DMS53 (cell line): ENCODE results near the gene RNU1-2.
"Not testable (repeated sequence)": the region's sequence is repeated elsewhere in the genome, so short reads cannot be mapped to it uniquely, and the experiment has no call there.

Source experiments
- DNase-seq: peaks from one replicate; lab custom pipeline; 2025; lab: John Stamatoyannopoulos, UW

RNU1-2 gene

DNA sequence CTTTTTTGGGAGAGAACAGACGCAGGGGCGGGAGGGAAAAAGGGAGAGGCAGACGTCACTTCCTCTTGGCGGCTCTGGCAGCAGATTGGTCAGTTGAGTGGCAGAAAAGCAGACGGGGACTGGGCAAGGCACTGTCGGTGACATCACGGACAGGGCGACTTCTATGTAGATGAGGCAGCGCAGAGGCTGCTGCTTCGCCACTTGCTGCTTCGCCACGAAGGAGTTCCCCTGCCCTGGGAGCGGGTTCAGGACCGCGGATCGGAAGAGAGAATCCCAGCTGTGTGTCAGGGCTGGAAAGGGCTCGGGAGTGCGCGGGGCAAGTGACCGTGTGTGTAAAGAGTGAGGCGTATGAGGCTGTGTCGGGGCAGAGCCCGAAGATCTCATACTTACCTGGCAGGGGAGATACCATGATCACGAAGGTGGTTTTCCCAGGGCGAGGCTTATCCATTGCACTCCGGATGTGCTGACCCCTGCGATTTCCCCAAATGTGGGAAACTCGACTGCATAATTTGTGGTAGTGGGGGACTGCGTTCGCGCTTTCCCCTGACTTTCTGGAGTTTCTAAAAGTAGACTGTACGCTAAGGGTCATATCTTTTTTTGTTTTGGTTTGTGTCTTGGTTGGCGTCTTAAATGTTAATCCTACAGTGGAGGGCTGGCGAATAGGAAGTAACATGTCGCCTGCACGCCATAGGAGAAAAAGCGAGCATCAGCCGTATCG is at the start of gene RNU1-2:
TSS of gene RNU1-2 (plus strand) at position 383 of the 718 bp plus-strand sequence.
- peak; percentile 96 for DNase-seq

- DNase-seq: not testable (repeated sequence)
These were observed 39.6 kb upstream of the RNU1-2 start for GRCh38 chr1:16856201-16856600.

DNA sequence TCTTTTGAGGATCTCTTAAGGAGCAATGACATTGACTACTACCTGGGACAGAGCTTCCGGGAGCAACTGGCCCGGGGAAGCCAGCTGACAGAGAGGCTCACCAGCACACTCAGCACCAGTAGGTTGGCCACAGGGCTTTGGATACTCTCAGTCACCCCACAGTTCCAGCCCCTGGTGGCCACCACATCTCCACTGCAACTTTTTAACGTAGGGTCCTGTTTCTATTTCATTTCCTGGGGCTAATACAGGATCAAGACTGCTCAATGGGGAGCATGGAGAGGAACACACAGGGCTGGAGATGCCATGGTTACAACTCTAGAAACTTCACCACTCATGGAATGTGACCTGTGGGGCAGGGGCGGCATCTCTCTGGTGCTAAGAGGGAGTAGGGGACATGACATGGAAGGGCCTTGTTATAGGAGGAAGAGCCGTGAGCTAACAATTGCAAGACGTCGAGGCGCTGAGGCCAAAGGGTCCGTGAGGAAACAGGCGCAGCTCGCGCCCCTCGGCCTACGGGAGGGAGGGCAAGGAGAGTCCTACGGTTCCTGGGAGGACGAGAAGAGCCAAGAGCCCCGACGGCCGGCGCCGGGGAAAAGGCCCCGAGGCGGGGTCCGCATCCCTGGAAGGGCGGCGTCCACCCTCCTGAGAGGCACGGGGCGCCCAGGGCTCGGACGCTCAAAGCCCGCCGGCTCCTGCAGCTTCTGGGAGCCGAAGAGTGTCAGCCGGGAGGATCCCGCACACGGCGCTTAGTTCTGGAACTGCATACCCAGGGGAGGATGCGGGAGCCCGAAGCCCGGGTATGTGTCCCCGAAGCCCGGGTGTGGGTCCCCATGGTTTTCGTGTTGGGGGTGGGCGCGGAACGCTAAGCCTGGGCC is 36.4 kb upstream of the RNU1-2 start:
- DNase-seq: not testable (repeated sequence)

DNA sequence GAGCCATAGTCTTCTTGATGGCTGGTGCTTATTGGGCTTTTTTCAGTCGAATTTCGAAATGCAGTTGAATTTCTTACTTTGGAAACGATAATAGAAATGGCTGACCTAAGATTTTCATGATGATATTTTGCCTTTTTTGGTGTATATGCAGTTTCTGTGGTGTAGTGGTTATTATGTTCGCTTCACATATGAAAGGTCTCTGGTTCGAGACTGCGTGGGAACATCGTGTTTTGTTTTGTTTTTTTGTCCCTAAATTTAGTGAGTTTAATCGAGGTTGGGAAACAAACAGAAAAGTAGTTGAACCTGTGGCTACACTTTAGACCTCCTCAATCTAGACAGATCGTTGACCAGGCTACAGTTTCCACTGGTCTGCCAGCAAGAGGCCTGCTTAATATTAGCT is 35.7 kb upstream of the RNU1-2 start:
- peak; percentile 56 for DNase-seq

GRCh38 chr1:16861832-16862245 is 33.9 kb upstream of the RNU1-2 start:
- DNase-seq: peak; percentile 80

- peak; percentile 29 for DNase-seq
These were observed 33.4 kb upstream of the RNU1-2 start for GRCh38 chr1:16862415-16862814.

DNA sequence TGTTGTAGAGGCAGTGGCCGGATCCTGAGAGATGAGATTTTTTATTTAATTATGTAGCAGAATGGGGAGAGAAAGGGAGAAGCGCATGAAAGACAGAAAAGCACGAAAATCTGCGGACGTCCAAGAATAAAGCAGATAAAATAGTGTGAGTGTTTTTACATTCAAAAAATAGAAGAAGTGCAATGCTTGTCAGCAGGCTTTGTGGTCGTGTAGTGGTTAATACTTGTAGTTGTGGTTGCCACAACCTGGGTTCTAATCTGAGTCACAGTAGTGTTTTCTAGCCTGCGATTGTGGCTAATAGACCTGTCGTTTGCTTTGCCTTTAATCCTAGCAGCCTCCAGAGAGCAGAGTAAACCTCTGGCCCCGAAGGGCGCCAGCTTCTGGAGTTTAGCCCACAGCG is 32.8 kb upstream of the RNU1-2 start:
- DNase-seq: not testable (repeated sequence)

GRCh38 chr1:16866926-16867707 is 28.7 kb upstream of the RNU1-2 start:
- DNase-seq: not testable (repeated sequence)

DNA sequence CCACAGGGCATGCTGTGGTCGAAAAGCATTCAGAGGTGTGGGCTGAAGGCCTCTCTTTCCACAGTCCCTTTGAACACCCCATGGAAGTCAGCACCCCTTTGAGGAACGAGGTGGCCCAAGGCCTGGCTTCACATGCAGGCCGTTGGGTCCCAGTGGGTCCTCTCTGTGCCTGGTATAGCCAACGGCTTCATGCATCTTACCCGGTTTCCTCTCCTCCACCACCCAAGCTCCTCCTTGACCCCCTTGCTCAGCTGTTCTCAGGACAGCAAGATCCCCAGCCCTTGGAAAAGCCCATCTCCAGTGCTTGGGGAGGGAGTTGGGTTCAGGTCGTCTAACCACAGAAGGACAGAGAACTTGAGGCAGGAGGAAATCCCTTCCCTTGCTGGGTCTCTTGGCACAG is 27.0 kb upstream of the RNU1-2 start:
- DNase-seq: not testable (repeated sequence)

DNA sequence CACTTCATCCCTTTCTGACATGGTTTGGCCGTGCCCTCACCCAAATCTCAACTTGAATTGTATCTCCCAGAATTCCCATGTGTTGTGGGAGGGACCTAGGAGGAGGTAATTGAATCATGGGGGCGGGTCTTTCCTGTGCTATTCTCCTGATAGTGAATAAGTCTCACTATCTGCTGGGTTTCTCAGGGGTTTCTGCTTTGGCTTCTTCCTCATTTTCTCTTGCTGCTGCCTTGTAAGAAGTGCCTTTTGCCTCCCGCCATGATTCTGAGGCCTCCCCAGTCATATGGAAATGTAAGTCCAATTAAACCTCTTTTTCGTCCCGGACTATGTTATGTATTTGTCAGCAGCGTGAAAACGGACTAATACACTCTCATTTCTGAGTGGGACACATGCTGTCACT is 25.8 kb upstream of the RNU1-2 start:
- not testable (repeated sequence) for DNase-seq

- DNase-seq: not testable (repeated sequence)
These were observed 24.6 kb upstream of the RNU1-2 start for GRCh38 chr1:16871171-16871570.

- peak; percentile 88 for DNase-seq
These were observed 23.4 kb upstream of the RNU1-2 start for GRCh38 chr1:16872152-16873075.

GRCh38 chr1:16873076-16873879 is 22.5 kb upstream of the RNU1-2 start:
- DNase-seq: peak; percentile 70

- DNase-seq: not testable (repeated sequence)
These were observed 20.6 kb upstream of the RNU1-2 start for GRCh38 chr1:16874968-16875765.

DNA sequence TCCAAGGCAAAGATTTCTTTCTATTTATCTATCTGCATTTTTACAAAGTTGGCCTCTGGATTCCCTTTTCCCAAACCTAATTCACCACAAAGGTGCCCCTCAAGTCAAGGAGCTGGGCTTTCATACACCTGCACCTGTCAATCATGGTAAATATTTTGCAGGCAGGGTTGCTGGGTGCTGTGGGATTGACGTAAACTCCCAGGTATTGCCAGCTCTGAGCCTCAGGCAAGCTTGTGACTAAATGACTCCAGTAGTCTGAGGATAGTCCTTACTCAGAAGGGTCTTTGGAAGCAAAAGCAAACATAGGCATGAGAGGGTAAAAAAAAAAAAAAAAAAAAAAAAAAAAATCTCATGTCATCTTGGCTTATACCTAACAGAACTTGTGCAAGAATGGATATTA is 14.0 kb upstream of the RNU1-2 start:
- peak; percentile 21 for DNase-seq

DNA sequence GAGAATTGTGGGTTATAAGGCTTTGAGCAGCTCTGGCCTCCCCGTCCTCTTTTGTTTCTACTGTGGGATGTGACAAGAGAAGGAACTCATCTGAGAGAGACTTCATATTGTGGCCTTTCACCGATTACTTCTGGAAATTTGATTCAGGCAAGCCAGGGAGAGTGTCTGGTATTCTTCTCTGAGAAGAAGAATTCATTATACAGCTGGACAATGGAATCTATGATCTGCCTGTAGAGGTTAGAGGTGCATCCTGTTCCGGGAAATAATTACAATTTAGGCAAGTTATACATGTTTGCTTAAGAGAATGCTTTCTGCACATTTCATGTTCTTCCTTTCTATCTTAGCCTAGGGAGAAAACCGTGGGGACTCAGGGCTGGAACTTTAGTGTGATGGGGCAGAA is 12.8 kb upstream of the RNU1-2 start:
- no peak for DNase-seq

DNA sequence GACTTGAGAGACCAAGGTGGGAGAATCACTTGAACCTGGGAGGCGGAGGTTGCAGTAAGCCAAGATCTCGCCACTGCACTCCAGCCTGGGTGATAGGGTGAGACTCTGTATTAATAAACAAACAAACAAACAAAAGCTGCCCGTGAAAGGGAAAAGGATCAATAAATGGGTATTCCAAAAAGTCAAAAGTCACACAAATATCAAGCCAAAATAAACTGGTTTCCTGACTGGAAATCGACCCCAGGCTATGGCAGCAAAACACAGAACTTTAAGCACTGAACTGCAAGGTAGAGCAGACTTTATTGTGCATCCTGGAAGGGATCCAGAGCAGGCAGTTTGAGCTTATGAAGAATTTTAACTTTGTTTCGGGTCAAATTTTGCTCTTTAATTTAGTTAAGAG is 11.3 kb upstream of the RNU1-2 start:
- DNase-seq: not testable (repeated sequence)

DNA sequence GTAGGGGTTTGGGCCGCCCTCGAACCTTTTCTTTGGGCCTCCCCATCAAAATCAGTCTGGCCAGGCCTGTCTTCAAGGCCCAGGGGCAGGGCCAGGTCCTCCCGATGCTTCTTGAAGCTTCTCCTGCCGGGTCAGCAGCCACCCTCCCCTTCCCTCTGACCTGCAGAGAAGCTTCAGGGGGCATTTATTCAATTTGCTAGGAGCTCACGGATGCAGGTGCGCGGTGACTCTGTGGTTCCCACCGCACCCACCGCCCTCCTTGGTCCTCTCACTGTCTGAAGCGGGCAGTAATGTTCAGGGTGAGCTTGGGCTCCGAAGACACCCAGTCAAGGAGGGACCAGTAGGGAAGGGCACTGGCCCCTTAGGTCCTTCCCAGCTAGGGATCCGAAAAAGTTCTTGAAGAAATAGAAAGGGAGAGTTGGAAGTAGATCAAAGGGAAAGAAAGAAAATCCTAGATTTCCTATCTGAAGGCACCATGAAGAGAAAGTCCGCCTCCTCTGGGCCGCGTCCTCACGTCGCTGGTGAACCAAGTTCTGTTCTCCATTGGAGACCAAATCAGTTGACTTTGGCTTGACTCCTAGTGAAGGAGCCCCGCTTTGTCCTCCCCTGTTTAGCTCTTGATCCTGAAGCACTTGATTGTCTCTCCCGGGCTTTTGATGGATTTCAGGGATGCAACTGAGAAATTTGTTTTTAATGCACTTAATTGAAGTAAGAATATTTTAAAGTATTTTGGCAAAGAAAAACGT is 8.7 kb upstream of the RNU1-2 start:
- DNase-seq: no peak
